Left lung (tissue), 10 donors: ENCODE results near the gene LRRK1. TPM values are rescaled to one million over a fixed set of nuclear protein-coding genes. Genes with fewer than 3 reads are reported as not detected.

Source experiments
- ATAC-seq: fragments of 200-7000 bp; cut with Tn5 transposase; one replicate; pipeline ENCODE4 v1.9.1; 2020; ENCODE audit warnings: moderate library complexity
- DNase-seq, 4 donors: peaks; one replicate each; pipeline ENCODE4 v3.0.0-alpha.2; 2013 to 2020
- H3K27ac ChIP-seq, 2 donors: fragments of 200-600 bp; sonication (generic) in 1 of 2; one replicate each; pipeline versions ENCODE4 v1.5.0 to v1.8.0; 2020 to 2021
- H3K27me3 ChIP-seq, 2 donors: fragments of 200-600 bp; sonication (generic) in 1 of 2; one replicate each; pipeline versions ENCODE4 v1.5.0 to v1.8.0; 2020 to 2021
- H3K36me3 ChIP-seq, 2 donors: fragments of 200-600 bp; sonication (generic) in 1 of 2; one replicate each; pipeline versions ENCODE4 v1.5.0 to v1.8.0; 2020 to 2021
- H3K4me1 ChIP-seq, 2 donors: fragments of 200-600 bp; one replicate each; pipeline ENCODE4 v1.8.0; 2021
- H3K4me3 ChIP-seq, 2 donors: fragments of 200-600 bp; sonication (generic) in 1 of 2; one replicate each; pipeline versions ENCODE4 v1.5.0 to v1.8.0; 2020 to 2021; ENCODE audit warnings: mild to moderate bottlenecking in 1 of 2
- H3K9me3 ChIP-seq, 2 donors: fragments of 200-600 bp; sonication (generic) in 1 of 2; one replicate each; pipeline versions ENCODE4 v1.5.0 to v1.8.0; 2020 to 2021
- intact Hi-C, 2 donors: fragments of 100-400 bp; cut with DNase I; formaldehyde crosslinking; loops; one replicate each; pipeline versions ENCODE4 v1.11.2 to v1.14.2; 2022
- polyA plus RNA-seq, 6 donors: library from polyadenylated mRNA; unstranded; fragments of 120-200 nt; gene quantifications; one replicate each; pipeline ENCODE4 v1.2.1, GENCODE V29; 2013; ENCODE audit not compliant: insufficient read length in 6 of 6
- total RNA-seq, 2 donors: library from RNA; stranded (reverse); fragmentation: NEBNext Ultra II Directional; extraction: Animal tissue kit (Norgen Biotek cat#: 25700); gene quantifications; one replicate each; pipeline ENCODE4 v1.2.1, GENCODE V29; 2021
- TF ChIP-seq, protein P1 (sequence below), 2 donors: fragments of 200-600 bp; sonication (generic) in 1 of 2; IDR thresholded peaks; one replicate each; pipeline versions ENCODE4 v1.5.0 to v1.8.0; 2021; ENCODE audit warnings: antibody characterized with exemption in 2 of 2
- donor health status: DM: no; HTN: yes; CAD: no.
- donor health status: DM: no; HTN: no; CAD: no.

LRRK1 gene
- total and polyA plus RNA-seq, 8 donors: 1.9 to 24.2 (median 3.0) TPM

- peaks cover 0 to 11% of the 10 kb centered on the region in 2 donors for H3K4me1 ChIP-seq
- H3K27me3 ChIP-seq: peaks cover 17 to 30% of the 10 kb centered on the region in 2 donors
- DNase-seq (peak in 2 of 4 donors; percentile 31 to 75), ATAC-seq (peak; percentile 70)
- H3K36me3 ChIP-seq: peaks cover 0 to 6% of the 10 kb centered on the region in 2 donors
- H3K4me3 ChIP-seq: peak overlapping the region; percentile 11 to 18
- no peak overlapping the region for H3K27ac ChIP-seq
- intact Hi-C loops: no loop called here
- TF ChIP-seq, protein P1, sequence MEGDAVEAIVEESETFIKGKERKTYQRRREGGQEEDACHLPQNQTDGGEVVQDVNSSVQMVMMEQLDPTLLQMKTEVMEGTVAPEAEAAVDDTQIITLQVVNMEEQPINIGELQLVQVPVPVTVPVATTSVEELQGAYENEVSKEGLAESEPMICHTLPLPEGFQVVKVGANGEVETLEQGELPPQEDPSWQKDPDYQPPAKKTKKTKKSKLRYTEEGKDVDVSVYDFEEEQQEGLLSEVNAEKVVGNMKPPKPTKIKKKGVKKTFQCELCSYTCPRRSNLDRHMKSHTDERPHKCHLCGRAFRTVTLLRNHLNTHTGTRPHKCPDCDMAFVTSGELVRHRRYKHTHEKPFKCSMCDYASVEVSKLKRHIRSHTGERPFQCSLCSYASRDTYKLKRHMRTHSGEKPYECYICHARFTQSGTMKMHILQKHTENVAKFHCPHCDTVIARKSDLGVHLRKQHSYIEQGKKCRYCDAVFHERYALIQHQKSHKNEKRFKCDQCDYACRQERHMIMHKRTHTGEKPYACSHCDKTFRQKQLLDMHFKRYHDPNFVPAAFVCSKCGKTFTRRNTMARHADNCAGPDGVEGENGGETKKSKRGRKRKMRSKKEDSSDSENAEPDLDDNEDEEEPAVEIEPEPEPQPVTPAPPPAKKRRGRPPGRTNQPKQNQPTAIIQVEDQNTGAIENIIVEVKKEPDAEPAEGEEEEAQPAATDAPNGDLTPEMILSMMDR (IDR thresholded peaks at IDR 0.05): no peak
- no peaks in the 10 kb centered on the region for H3K9me3 ChIP-seq
Measured at GRCh38 chr15:100973351-100974111, 54.4 kb downstream of the LRRK1 start.

DNA sequence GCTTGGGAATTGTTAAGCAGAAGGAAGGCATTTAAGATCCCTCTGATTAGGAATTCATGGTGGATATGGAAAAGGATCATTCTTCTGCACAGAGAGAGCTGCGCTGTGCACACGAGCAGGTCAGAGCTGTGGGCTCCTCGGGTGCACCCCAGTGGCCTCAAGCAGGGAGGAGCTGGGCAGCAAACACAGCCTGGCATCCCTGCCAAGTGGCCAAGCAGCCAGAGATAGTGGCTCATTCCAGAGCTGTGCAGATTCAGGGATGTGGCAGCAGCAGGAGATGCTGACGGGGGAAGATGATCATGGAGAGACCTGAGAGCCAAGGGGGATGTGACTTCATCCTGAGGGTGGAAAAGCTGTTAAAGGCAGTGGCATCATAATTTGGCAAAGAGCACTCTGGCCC, 55.9 kb downstream of the LRRK1 start:
- peaks cover 17 to 30% of the 10 kb centered on the region in 2 donors for H3K27me3 ChIP-seq
- intact Hi-C loops: no loop called here
- no peaks in the 10 kb centered on the region for H3K9me3 ChIP-seq
- TF ChIP-seq, protein P1 (IDR thresholded peaks at IDR 0.05): no peak
- H3K36me3 ChIP-seq: peaks cover 0 to 6% of the 10 kb centered on the region in 2 donors
- H3K4me3 ChIP-seq: no peak overlapping the region
- DNase-seq (no peak), ATAC-seq (no peak)
- H3K4me1 ChIP-seq: peaks cover 0 to 11% of the 10 kb centered on the region in 2 donors
- H3K27ac ChIP-seq: no peak overlapping the region

- Histone ChIP-seq H3K36me3 (peaks cover 0 to 13% of the 10 kb centered on the region in 2 donors), H3K27ac (no peak overlapping the region), H3K4me3 (no peak overlapping the region), H3K9me3 (no peaks in the 10 kb centered on the region), H3K4me1 (no peaks in the 10 kb centered on the region), H3K27me3 (no peaks in the 10 kb centered on the region)
- no peak for DNase-seq
- no peak for ATAC-seq
- TF ChIP-seq, protein P1 (IDR thresholded peaks at IDR 0.05): no peak
- intact Hi-C loops: no loop called here
Measured at GRCh38 chr15:100980410-100981046, 61.4 kb downstream of the LRRK1 start.

DNA sequence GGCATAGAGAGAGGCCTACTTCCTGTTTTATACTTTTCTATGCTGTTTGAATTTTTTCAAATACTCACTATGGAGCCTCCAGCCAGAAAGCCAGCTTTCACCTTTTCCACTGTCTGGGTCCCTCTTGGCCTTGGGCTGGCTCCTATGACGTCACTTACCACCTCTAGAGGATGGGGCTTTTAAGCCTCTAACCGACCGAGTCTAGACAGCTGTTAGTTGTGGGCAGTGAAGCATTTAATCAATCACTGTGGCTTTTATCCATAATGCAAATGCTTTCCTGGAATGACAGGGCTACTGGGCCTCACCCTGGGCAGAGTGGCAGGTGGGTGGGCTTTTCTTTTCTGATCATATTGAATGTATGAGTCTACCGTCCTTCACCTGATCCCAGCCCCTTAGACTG, 61.9 kb downstream of the LRRK1 start:
- Histone ChIP-seq H3K27me3 (no peaks in the 10 kb centered on the region), H3K9me3 (no peaks in the 10 kb centered on the region), H3K27ac (no peak overlapping the region), H3K4me1 (no peaks in the 10 kb centered on the region), H3K4me3 (no peak overlapping the region), H3K36me3 (peaks cover 0 to 13% of the 10 kb centered on the region in 2 donors)
- ATAC-seq (no peak), DNase-seq (no peak)
- intact Hi-C loops: no loop called here
- TF ChIP-seq, protein P1 (IDR thresholded peaks at IDR 0.05): no peak

GRCh38 chr15:100983221-100983620, 64.1 kb downstream of the LRRK1 start:
- Histone ChIP-seq H3K27me3 (no peaks in the 10 kb centered on the region), H3K4me1 (no peaks in the 10 kb centered on the region), H3K4me3 (no peak overlapping the region), H3K27ac (no peak overlapping the region), H3K36me3 (peaks cover 0 to 19% of the 10 kb centered on the region in 2 donors), H3K9me3 (no peaks in the 10 kb centered on the region)
- TF ChIP-seq, protein P1 (IDR thresholded peaks at IDR 0.05): no peak
- intact Hi-C loops: no loop called here
- ATAC-seq: no peak
- no peak for DNase-seq
